Central memory CD8-positive, alpha-beta T cell (primary cell): ENCODE measurements around the gene GRIN2D.
A peak's percentile ranks its signal among the peaks of the same experiment; 100 is the strongest.
"Not testable (repeated sequence)": the region's sequence is repeated elsewhere in the genome, so short reads cannot be mapped to it uniquely, and the experiment has no call there.

Source experiments
- ATAC-seq: fragments of 150-1000 bp; cut with Tn5 transposase; replicated peaks from 2 replicates; pipeline ENCODE4 v1.10.0; 2022; ENCODE audit warnings: mild to moderate bottlenecking, moderate FRiP score, moderate number of reproducible peaks; ENCODE audit not compliant: poor library complexity, severe bottlenecking; ENCODE audit errors: extremely low read depth
- DNase-seq, 2 donors: peaks; one replicate each; pipeline ENCODE4 v3.0.0; 2021; ENCODE audit warnings: low spot score in 2 of 2
- H3K27ac Mint-ChIP-seq: one replicate; pipeline ENCODE4 v1.8.0; 2022; ENCODE audit warnings: low read depth, mild to moderate bottlenecking, moderate library complexity, mixed read lengths
- H3K27me3 Mint-ChIP-seq: one replicate; pipeline ENCODE4 v1.8.0; 2022; ENCODE audit warnings: mixed read lengths
- H3K36me3 Mint-ChIP-seq: one replicate; pipeline ENCODE4 v1.8.0; 2022; ENCODE audit warnings: mild to moderate bottlenecking, moderate library complexity, mixed read lengths; ENCODE audit not compliant: insufficient read depth
- H3K4me1 Mint-ChIP-seq: one replicate; pipeline ENCODE4 v1.8.0; 2022; ENCODE audit warnings: mixed read lengths
- H3K4me3 Mint-ChIP-seq: one replicate; pipeline ENCODE4 v1.8.0; 2022; ENCODE audit warnings: mild to moderate bottlenecking, moderate library complexity, mixed read lengths
- H3K9me3 Mint-ChIP-seq: one replicate; pipeline ENCODE4 v1.8.0; 2022; ENCODE audit warnings: mixed read lengths

GRIN2D gene

GRCh38 chr19:48378194-48378570 is 15.3 kb upstream of the GRIN2D start:
- peaks cover 10% of the 10 kb centered on the region for H3K27me3 Mint-ChIP-seq

DNA sequence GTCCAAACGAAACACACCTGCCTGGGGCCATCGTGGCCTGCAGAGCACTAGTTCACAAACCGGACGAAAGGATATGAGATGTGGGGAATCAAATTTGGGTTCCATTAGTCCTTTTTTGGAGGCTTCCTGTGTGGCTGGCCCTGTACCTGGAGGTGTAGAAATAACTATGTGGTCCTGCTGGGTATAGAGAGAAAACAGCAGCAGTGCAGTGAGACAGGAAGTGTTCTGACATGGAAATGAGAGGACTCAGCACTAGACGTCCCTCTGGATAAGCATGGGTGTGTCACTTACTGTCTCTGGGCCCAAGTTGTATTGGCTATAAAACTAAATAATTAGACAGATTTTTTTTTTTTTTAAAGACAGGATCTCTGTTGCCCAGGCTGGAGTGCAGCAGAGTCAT is 14.4 kb upstream of the GRIN2D start:
- Mint-ChIP-seq H3K4me1 (peaks cover 2% of the 10 kb centered on the region), H3K36me3 (peaks cover 15% of the 10 kb centered on the region), H3K27me3 (peaks cover 1% of the 10 kb centered on the region), H3K4me3 (no peak overlapping the region), H3K9me3 (no peaks in the 10 kb centered on the region), H3K27ac (no peak overlapping the region)
- ATAC-seq (no peak), DNase-seq (no peak)

More at GRCh38 chr19:48378194-48378570, 15.3 kb upstream of the GRIN2D start:
- H3K36me3 Mint-ChIP-seq = peaks cover 14% of the 10 kb centered on the region
- H3K27ac Mint-ChIP-seq = no peak overlapping the region
- H3K9me3 Mint-ChIP-seq = no peaks in the 10 kb centered on the region
- no peak for DNase-seq
- no peak overlapping the region for H3K4me3 Mint-ChIP-seq
- ATAC-seq = no peak
- no peaks in the 10 kb centered on the region for H3K4me1 Mint-ChIP-seq

DNA sequence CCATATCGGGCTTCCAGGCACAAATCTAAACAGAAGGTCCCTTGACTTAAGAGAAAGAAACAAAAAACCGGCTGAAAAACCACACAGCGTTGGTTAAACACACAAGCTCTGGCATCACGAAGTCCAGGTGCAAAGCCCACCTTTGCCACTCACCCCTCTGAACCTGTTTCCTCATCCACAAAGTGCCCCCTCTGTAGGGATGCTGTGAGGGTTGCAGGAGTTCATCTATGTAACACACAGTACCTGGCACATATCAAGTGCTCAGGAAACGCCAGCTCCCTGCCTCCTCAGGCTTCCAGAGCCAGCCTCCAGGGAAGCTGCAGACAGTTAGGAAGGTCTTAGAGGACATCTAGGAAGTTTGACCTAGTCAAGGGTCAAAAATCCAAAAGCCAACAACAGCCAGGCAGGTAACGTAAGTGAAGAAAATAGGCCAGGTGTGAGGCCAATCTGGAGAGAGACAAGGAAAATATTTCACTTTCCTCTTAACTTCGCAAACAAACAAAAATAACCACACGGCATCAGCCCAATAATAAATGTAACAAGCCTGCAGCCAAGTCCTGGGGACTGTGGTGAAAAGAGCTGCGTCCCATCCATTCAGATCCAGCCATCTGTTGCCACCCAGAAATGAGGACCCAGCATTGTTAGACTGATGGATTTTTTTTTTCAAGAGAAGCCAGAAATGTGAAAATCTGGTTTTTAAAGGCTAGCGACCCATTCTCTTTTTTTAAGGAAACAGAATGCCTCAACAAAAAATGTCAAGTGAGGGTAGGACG is 12.1 kb upstream of the GRIN2D start:
- no peak overlapping the region for H3K4me3 Mint-ChIP-seq

GRCh38 chr19:48382286-48382685 is 11.2 kb upstream of the GRIN2D start:
- Mint-ChIP-seq H3K27ac (no peak overlapping the region), H3K27me3 (no peaks in the 10 kb centered on the region), H3K4me3 (no peak overlapping the region), H3K36me3 (peaks cover 32% of the 10 kb centered on the region), H3K9me3 (no peaks in the 10 kb centered on the region), H3K4me1 (peaks cover 6% of the 10 kb centered on the region)
- DNase-seq (no peak), ATAC-seq (no peak)

More for the DNA sequence above, 12.1 kb upstream of the GRIN2D start:
- Mint-ChIP-seq H3K27me3 (no peaks in the 10 kb centered on the region), H3K27ac (no peak overlapping the region), H3K36me3 (peaks cover 29% of the 10 kb centered on the region), H3K4me1 (peaks cover 6% of the 10 kb centered on the region), H3K9me3 (no peaks in the 10 kb centered on the region)
- ATAC-seq (no peak), DNase-seq (no peak)

GRCh38 chr19:48385461-48386087 is 7.9 kb upstream of the GRIN2D start:
- peaks cover 11% of the 10 kb centered on the region for H3K4me1 Mint-ChIP-seq
- H3K27ac Mint-ChIP-seq = peak overlapping the region; percentile 41

DNA sequence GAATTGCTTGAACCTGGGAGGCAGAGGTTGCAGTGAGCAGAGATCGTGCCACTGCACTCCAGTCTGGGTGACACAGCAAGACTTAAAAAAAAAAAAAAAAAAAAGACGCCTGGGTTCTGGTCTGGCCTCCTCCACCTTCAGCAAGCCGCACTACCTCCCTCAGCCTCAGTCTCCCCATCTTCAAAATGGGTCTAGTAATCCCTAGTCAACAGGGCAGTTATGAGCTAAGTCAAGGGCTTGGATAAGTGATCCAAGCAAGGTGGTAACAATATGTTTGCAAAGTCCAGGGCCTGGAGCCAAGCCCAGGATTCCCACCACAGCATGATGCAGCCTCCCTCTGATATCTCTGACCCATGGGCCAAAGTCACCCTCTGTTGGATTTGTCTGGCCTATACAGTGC is 6.5 kb upstream of the GRIN2D start:
- no peaks in the 10 kb centered on the region for H3K9me3 Mint-ChIP-seq
- no peak for DNase-seq
- H3K4me3 Mint-ChIP-seq = no peak overlapping the region
- ATAC-seq = no peak
- H3K36me3 Mint-ChIP-seq = peaks cover 50% of the 10 kb centered on the region
- H3K27ac Mint-ChIP-seq = no peak overlapping the region
- no peaks in the 10 kb centered on the region for H3K27me3 Mint-ChIP-seq
- peaks cover 21% of the 10 kb centered on the region for H3K4me1 Mint-ChIP-seq

More at GRCh38 chr19:48385461-48386087, 7.9 kb upstream of the GRIN2D start:
- Mint-ChIP-seq H3K9me3 (no peaks in the 10 kb centered on the region), H3K4me3 (no peak overlapping the region), H3K36me3 (peaks cover 43% of the 10 kb centered on the region), H3K27me3 (no peaks in the 10 kb centered on the region)
- DNase-seq = no peak
- ATAC-seq = no peak

- Mint-ChIP-seq H3K4me1 (peaks cover 39% of the 10 kb centered on the region), H3K27me3 (peaks cover 19% of the 10 kb centered on the region), H3K36me3 (peaks cover 36% of the 10 kb centered on the region), H3K4me3 (peak overlapping the region; percentile 88), H3K27ac (peak overlapping the region; percentile 97), H3K9me3 (no peaks in the 10 kb centered on the region)
- DNase-seq (peak; percentile 49 to 51), ATAC-seq (peak; percentile 72)
Observed at GRCh38 chr19:48390188-48391099, 3.0 kb upstream of the GRIN2D start.

- H3K4me3 Mint-ChIP-seq = peak within 1 kb of the TSS; percentile 88
- peak; percentile 66 for ATAC-seq
Observed at GRCh38 chr19:48391100-48392005, 2.1 kb upstream of the GRIN2D start, which contains the start of gene KDELR1. Gene KDELR1, minus strand, starts transcription at chr19:48391551. Its CDS starts 193 bp downstream, at chr19:48391358.

DNA sequence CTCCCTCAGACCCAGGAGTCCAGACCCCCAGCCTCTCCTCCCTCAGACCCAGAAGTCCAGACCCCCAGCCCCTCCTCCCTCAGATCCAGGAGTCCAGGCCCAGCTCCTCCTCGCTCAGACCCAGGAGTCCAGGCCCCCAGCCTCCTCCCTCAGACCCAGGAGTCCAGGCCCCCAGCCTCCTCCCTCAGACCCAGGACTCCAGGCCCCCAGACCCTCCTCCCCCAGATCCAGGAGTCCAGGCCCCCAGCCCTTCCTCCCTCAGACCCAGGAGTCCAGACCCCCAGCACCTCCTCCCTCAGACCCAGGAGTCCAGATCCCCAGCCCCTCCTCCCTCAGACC is 1.5 kb upstream of the GRIN2D start:
- peak overlapping the region; percentile 88 for H3K4me3 Mint-ChIP-seq
- peaks cover 31% of the 10 kb centered on the region for H3K27me3 Mint-ChIP-seq
- peaks cover 48% of the 10 kb centered on the region for H3K4me1 Mint-ChIP-seq
- not testable (repeated sequence) for ATAC-seq, DNase-seq, H3K9me3 Mint-ChIP-seq
- H3K27ac Mint-ChIP-seq = peak overlapping the region; percentile 97
- peaks cover 27% of the 10 kb centered on the region for H3K36me3 Mint-ChIP-seq

More at GRCh38 chr19:48391100-48392005, 2.1 kb upstream of the GRIN2D start, which contains the start of gene KDELR1:
- peak within 1 kb of the TSS; percentile 97 for H3K27ac Mint-ChIP-seq
- H3K27me3 Mint-ChIP-seq = peaks cover 28% of the 10 kb centered on the region
- H3K9me3 Mint-ChIP-seq = no peaks in the 10 kb centered on the region
- H3K36me3 Mint-ChIP-seq = peaks cover 28% of the 10 kb centered on the region
- peak; percentile 59 to 78 for DNase-seq
- H3K4me1 Mint-ChIP-seq = peaks cover 48% of the 10 kb centered on the region

DNA sequence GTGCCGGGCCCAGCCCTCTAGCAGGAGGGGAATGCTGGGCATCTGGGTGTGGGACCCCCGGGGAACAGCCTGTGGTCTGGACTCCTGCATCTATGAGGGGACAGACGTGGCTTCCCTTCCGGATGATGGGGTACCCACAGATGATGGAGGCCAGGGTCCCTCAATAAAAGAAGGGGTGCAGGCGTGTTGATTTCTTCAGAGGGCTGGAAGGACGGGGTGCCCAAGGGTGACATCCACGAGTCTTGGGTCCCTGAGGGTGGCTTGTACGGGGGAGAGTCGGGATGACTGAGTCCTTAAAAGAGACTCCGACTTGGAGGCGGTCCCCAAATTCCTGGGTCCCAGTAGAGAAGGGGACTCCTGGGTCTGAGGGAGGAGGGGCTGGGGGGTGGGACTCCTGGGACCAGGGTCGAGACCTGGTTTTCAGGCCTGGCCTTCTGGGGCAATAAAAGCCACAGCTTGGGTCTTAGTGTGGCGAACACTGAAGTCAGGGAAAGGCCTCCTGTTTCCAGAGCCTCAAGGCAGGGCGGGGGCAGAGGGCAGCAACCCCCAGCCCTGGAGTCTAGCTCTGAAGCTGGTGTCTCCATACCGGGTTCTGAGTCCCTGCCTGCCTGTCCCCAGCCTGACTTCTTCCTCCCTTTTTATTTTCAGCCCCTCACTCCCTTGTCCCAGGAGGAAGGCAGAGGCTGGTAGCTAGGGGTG is 459 bp upstream of the GRIN2D start:
- Mint-ChIP-seq H3K27me3 (peaks cover 41% of the 10 kb centered on the region), H3K36me3 (peaks cover 24% of the 10 kb centered on the region), H3K4me3 (peak overlapping the region; percentile 88), H3K9me3 (no peaks in the 10 kb centered on the region), H3K27ac (no peak overlapping the region), H3K4me1 (peaks cover 58% of the 10 kb centered on the region)
- ATAC-seq = no peak
- no peak for DNase-seq
